GM12874 (cell line): ENCODE data around the gene IRX1.

Experiments
- CTCF ChIP-seq: IDR thresholded peaks from 2 replicates; pipeline ENCODE4 v1.5.1; 2011; ENCODE audit warnings: low read depth, mild to moderate bottlenecking, control low read depth, low read length, moderate library complexity; ENCODE audit not compliant: insufficient read depth

Gene IRX1

GRCh38 chr5:3595006-3595961, at the start of gene IRX1:
IRX1 (plus strand) TSS chr5:3595832; CDS start chr5:3596106, 274 bp downstream.
- TF ChIP-seq CTCF: no peak

DNA sequence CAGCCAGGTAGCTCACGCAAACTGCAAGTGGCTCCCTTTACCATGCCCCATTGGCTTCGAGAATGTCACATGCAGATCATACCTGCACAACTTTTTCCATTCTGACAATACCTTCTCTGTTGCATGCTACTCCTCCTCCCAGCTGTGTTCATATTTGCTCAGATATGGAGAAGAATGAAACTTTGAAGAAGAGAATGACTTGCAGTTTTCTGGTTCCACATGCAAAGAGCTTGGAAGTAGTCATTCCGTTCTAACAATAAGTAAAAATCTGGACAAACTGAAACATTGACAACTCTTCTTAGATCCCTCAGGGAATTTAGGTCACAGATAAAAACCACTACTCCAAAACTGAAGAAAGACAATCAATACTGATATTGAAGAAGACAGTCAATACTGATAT, 49.6 kb upstream of the IRX1 start:
- TF ChIP-seq CTCF: no peak

DNA sequence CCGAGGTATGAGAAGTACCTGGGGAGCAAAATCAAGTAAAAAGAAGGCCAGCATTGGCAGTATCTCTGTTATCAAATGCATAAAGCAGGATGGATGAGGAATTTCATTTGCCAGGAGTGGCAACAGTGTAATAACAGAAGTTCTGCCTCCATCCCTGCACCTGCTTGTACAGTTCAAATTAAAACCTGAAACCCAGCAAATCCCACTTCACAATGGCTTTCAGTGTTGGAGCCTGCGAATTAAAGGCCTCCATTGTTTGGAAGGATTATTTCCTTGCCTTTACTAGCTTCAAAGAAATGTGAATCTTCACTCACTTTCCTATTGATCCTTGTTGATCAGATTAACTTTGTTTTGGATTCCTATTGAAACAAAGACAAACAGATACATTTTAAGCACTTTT, 31.5 kb upstream of the IRX1 start:
- TF ChIP-seq CTCF: no peak

DNA sequence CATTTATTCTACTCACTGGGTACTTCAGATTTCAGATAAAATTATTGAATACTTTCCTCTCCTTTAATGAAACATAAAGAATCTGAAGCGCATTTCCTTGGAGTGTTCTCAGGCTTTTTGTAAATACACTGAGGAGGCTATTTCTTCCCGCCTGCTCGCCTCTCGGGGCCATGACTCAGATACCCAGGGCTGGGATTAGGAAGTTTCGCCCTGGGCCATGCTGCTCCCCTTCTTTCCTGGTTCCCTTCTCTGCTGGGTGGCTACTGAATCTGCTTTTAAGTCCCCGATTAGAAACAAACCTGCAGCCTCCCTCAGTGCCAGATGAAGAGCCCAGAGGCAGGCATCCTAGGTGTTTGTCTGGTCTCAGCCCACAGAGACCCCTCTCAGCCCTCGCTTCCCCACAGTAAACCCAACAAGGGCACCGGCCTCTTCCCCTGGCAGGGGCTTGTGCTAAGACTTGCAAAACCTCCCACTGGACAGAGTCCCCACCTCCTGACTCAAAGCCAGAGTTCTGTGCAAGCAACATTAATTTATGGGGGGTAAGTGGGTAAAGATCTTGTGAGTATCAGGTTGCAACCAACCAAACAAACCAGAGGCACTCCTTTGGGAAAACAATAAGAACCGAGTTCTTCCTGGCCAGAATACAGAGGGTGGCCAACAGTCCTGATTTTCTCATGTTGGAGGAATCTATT, 30.7 kb upstream of the IRX1 start:
- TF ChIP-seq CTCF: no peak

- TF ChIP-seq CTCF: no peak
These were observed 10.7 kb upstream of the IRX1 start for GRCh38 chr5:3584724-3585531.

- TF ChIP-seq CTCF: no peak
These were observed 5.3 kb upstream of the IRX1 start for GRCh38 chr5:3590161-3590966.
